Measurements from ENCODE around the gene FILIP1L. TPM values are rescaled to one million over a fixed set of nuclear protein-coding genes. Genes with fewer than 3 reads are reported as not detected.
A peak's percentile ranks its signal among the peaks of the same experiment; 100 is the strongest.

The FILIP1L gene
- total and polyA plus RNA-seq, 4 donors: 4.8 to 18.7 (median 6.7) TPM

DNA sequence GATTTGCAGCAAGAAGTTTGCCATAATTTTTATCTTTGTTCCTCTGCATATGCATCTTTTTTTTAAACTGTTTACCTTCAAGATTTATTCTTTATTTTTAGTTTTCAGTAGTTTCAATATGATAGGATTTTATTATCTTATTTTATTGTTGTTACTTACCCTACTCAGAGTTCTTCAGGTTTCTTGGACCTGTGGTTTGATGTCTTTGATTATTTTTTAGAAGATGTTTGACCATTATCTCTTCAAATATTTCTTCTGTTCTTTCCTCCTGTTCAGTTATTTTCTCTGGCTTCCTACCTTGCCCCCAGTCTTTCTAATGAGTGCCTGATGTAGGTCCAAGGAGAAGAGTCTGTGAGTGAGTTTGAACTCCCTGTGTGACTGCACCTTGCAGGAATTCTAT lies 137.7 kb downstream of the FILIP1L start:
- Histone ChIP-seq H3K4me1 (ENCODE audit: control insufficient read depth, insufficient read depth, low read length) (no peaks in the 10 kb centered on the region), H3K36me3 (ENCODE audit: control insufficient read depth, insufficient read depth, low read length) (no peaks in the 10 kb centered on the region), H3K9me3 (ENCODE audit: control insufficient read depth, insufficient read depth, low read length) (peaks cover 1% of the 10 kb centered on the region), H3K27me3 (ENCODE audit: control insufficient read depth, insufficient read depth, low read length) (no peaks in the 10 kb centered on the region), H3K27ac (ENCODE audit: low read depth, low read length) (no peak overlapping the region), H3K4me3 (ENCODE audit: low read depth, low read length) (no peak overlapping the region)
- DNase-seq (ENCODE audit: low read depth in 4 of 6, low spot score in 6 of 6): no peak

DNA sequence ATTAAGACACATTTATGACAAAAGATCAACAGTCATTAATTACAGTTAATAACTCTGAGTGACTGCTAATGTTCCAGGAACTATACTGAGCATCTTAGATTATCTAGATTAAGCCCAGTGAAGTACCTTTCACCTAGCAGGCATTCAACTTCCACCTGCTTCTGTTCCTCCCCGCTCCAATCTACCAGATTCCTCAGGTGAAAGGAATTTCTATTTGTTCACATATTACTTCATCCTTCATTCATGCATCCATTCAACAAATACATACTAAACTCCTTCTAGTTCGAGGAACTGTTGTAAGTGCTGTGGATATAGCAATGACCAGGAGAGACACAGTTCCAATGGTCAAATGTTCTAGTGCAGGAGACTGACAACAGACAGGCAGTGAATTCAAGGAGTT lies 139.3 kb downstream of the FILIP1L start:
- H3K27ac ChIP-seq (ENCODE audit: low read depth, low read length): no peak overlapping the region
- peaks cover 1% of the 10 kb centered on the region for H3K9me3 ChIP-seq (ENCODE audit: control insufficient read depth, insufficient read depth, low read length)
- no peaks in the 10 kb centered on the region for H3K4me1 ChIP-seq (ENCODE audit: control insufficient read depth, insufficient read depth, low read length)
- no peak overlapping the region for H3K4me3 ChIP-seq (ENCODE audit: low read depth, low read length)
- no peak for DNase-seq (ENCODE audit: low read depth in 4 of 6, low spot score in 6 of 6)
- H3K27me3 ChIP-seq (ENCODE audit: control insufficient read depth, insufficient read depth, low read length): no peaks in the 10 kb centered on the region
- no peaks in the 10 kb centered on the region for H3K36me3 ChIP-seq (ENCODE audit: control insufficient read depth, insufficient read depth, low read length)
- WGBS (ENCODE audit: insufficient coverage): no CpG with 5 or more reads among the region's 2 CpGs

DNA sequence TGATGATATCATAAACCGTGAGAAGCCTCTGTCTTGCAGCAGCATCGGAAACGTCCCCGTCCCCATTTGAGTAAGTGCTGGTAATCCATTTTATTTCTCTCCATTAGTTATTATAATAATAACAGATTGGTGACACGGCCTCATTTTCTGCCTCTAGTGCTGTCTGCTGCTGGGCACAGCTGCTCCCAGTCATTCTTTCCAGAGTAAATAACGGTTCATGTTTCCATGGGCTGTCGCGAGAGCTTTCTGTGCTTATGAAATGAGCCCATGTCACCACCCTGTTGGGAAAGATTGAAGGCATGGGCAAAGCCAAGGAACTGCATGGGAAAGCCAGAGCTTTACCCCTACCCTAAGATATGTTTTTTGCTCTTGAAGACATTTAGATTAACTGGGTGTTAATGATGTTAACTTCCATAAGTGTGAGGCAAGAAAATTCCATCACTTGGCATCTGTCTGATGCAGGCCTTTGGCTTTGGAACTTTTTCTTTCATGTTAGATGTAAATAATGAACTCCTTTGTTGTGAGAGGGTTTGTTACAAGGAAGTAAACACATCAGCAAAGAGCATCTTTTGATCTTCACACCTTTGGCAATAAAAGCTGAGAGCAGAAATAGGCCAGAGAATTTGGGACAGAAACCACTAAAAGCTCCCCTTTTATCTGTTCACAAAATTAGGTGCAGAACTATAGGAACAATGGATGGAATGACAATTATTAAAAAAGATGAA lies 141.8 kb downstream of the FILIP1L start:
- Histone ChIP-seq H3K27me3 (ENCODE audit: control insufficient read depth, insufficient read depth, low read length) (no peaks in the 10 kb centered on the region), H3K4me3 (ENCODE audit: low read depth, low read length) (no peak overlapping the region), H3K36me3 (ENCODE audit: control insufficient read depth, insufficient read depth, low read length) (no peaks in the 10 kb centered on the region), H3K4me1 (ENCODE audit: control insufficient read depth, insufficient read depth, low read length) (no peaks in the 10 kb centered on the region), H3K9me3 (ENCODE audit: control insufficient read depth, insufficient read depth, low read length) (peaks cover 1% of the 10 kb centered on the region), H3K27ac (ENCODE audit: low read depth, low read length) (no peak overlapping the region)
- DNase-seq (ENCODE audit: low read depth in 4 of 6, low spot score in 6 of 6): peak in 1 of 6 donors; percentile 49
- no CpG with 5 or more reads among the region's 8 CpGs for WGBS (ENCODE audit: insufficient coverage)

DNA sequence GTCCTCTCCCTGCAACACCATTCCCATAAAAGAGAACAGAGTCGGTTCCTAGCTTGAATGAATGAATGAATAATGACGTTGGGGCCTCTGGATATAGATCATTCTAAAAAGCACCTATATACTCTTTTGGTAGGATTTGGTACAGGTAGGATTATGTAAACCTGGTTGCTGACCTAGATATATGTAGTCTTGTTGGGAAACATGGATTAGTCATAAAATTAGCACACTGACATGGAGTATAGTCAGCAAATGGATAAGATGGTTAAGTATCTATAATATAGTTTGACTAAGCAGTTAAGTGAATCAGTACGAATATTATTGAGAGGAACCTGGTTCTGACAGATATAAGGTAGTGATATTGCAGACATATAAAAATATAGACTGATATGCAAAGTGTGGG lies 142.5 kb downstream of the FILIP1L start:
- H3K27me3 ChIP-seq (ENCODE audit: control insufficient read depth, insufficient read depth, low read length): no peaks in the 10 kb centered on the region
- WGBS (ENCODE audit: insufficient coverage): 83% methylated on average over 1 of the region's 3 CpGs
- no peak for DNase-seq (ENCODE audit: low read depth in 4 of 6, low spot score in 6 of 6)
- no peaks in the 10 kb centered on the region for H3K4me1 ChIP-seq (ENCODE audit: control insufficient read depth, insufficient read depth, low read length)
- H3K36me3 ChIP-seq (ENCODE audit: control insufficient read depth, insufficient read depth, low read length): no peaks in the 10 kb centered on the region
- H3K27ac ChIP-seq (ENCODE audit: low read depth, low read length): no peak overlapping the region
- no peak overlapping the region for H3K4me3 ChIP-seq (ENCODE audit: low read depth, low read length)
- H3K9me3 ChIP-seq (ENCODE audit: control insufficient read depth, insufficient read depth, low read length): peaks cover 1% of the 10 kb centered on the region

DNA sequence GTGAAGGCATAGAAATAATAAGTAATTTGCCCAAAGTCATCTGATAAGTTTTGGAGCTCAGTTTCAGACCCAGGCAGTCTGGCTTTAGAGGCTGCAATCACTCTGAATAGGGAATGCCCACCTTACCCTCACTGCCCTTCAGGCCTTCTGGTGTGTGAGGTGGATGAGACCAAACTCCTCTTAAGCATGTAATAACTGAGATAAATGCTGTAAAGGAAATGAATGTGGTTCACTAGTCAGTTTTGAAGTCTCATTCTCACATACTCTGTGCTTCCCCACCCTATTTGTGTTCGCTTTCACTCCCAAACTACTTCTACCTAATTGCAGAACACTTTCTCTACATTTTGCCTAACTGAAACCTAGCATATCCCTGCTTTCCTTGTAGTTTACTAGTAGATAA lies 144.1 kb downstream of the FILIP1L start:
- Histone ChIP-seq H3K27me3 (ENCODE audit: control insufficient read depth, insufficient read depth, low read length) (no peaks in the 10 kb centered on the region), H3K36me3 (ENCODE audit: control insufficient read depth, insufficient read depth, low read length) (no peaks in the 10 kb centered on the region), H3K4me3 (ENCODE audit: low read depth, low read length) (no peak overlapping the region), H3K4me1 (ENCODE audit: control insufficient read depth, insufficient read depth, low read length) (no peaks in the 10 kb centered on the region), H3K9me3 (ENCODE audit: control insufficient read depth, insufficient read depth, low read length) (no peaks in the 10 kb centered on the region), H3K27ac (ENCODE audit: low read depth, low read length) (no peak overlapping the region)
- no peak for DNase-seq (ENCODE audit: low read depth in 4 of 6, low spot score in 6 of 6)
- no CpG with 5 or more reads among the region's 1 CpG for WGBS (ENCODE audit: insufficient coverage)

DNA sequence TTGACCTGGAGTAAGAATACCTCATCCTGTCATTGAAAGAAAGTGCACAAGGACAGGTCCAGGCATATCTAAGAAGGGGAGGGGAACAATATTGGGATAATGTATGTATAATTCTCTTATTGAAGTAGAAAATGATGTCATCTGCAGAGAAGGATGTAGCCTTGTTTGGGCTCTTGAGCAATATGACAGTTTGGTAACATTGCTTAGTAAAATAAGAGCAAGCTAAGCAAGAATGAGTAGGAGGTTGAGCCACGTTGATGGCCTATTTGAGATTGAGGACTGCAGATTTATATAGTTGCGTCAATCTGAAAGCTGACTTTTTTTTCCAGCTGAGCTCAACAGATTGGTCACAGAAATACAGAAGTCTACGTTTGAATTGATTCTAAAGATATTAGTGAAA lies 145.2 kb downstream of the FILIP1L start:
- DNase-seq (ENCODE audit: low read depth in 4 of 6, low spot score in 6 of 6): no peak
- no peak overlapping the region for H3K4me3 ChIP-seq (ENCODE audit: low read depth, low read length)
- 63% methylated on average over 3 of the region's 3 CpGs for WGBS (ENCODE audit: insufficient coverage)
- no peaks in the 10 kb centered on the region for H3K4me1 ChIP-seq (ENCODE audit: control insufficient read depth, insufficient read depth, low read length)
- H3K36me3 ChIP-seq (ENCODE audit: control insufficient read depth, insufficient read depth, low read length): no peaks in the 10 kb centered on the region
- H3K27me3 ChIP-seq (ENCODE audit: control insufficient read depth, insufficient read depth, low read length): no peaks in the 10 kb centered on the region
- H3K27ac ChIP-seq (ENCODE audit: low read depth, low read length): no peak overlapping the region
- no peaks in the 10 kb centered on the region for H3K9me3 ChIP-seq (ENCODE audit: control insufficient read depth, insufficient read depth, low read length)

DNA sequence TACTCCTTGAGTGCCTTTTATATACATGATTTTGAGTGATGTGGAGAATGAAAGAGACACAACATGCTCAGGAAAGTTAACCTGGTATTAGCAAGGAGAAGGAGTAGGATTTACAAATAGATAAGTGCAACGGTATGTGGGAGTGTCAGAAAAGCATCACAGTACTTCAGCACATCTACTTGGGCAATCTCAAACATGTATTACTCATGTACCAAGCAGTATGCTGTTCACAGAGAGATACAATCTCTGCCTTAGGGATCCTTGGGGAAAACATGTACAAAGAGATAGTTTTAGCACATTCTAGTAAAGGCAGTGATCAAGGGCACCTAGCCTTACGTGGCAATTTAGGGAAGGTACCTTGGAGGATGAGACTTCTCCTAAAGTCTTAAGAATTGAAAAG lies 146.5 kb downstream of the FILIP1L start:
- no peak overlapping the region for H3K27ac ChIP-seq (ENCODE audit: low read depth, low read length)
- no peak for DNase-seq (ENCODE audit: low read depth in 4 of 6, low spot score in 6 of 6)
- 100% methylated on average over 1 of the region's 2 CpGs for WGBS (ENCODE audit: insufficient coverage)

DNA sequence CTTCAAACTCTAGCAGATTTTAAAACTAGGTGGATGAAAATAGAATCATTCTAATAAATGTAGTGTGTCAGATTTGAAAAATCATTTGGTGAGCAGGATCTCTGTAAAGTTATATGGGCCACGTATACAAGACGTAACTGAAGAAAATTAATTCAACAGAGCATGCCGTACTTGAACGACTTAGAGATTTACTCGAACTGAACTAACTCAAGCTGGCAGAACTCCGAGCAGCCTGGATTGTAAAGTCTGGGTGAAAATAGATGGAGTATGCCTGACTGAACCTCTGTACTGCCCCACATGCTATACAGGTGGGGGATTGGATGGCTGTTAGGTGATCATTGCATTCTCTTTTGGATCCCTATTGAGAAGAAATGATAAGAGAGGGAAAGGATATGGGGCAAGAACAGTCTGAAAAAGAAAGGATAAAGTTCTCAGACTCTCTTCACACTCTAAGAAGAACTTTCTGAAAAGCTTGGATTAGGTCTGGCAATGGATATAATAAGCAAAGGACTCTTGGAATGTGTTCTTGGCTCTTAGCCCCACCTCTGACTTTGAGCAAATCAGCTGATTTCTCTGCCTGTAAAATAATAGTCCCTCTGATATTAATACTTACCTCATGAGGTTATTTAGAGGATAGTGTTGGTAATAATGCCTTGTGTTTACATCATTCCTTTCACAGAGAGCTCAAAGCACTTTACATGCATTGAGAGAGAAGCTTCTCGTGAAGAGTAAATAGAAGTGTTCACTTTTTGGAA lies 147.5 kb downstream of the FILIP1L start:
- Histone ChIP-seq H3K36me3 (ENCODE audit: control insufficient read depth, insufficient read depth, low read length) (no peaks in the 10 kb centered on the region), H3K4me1 (ENCODE audit: control insufficient read depth, insufficient read depth, low read length) (no peaks in the 10 kb centered on the region), H3K27ac (ENCODE audit: low read depth, low read length) (no peak overlapping the region), H3K27me3 (ENCODE audit: control insufficient read depth, insufficient read depth, low read length) (no peaks in the 10 kb centered on the region), H3K4me3 (ENCODE audit: low read depth, low read length) (no peak overlapping the region), H3K9me3 (ENCODE audit: control insufficient read depth, insufficient read depth, low read length) (no peaks in the 10 kb centered on the region)
- WGBS (ENCODE audit: insufficient coverage): 97% methylated on average over 6 of the region's 7 CpGs
- no peak for DNase-seq (ENCODE audit: low read depth in 4 of 6, low spot score in 6 of 6)

More for the DNA sequence above, 146.5 kb downstream of the FILIP1L start:
- H3K4me1 ChIP-seq (ENCODE audit: control insufficient read depth, insufficient read depth, low read length): no peaks in the 10 kb centered on the region
- no peak overlapping the region for H3K4me3 ChIP-seq (ENCODE audit: low read depth, low read length)
- H3K36me3 ChIP-seq (ENCODE audit: control insufficient read depth, insufficient read depth, low read length): no peaks in the 10 kb centered on the region
- H3K27me3 ChIP-seq (ENCODE audit: control insufficient read depth, insufficient read depth, low read length): no peaks in the 10 kb centered on the region
- H3K9me3 ChIP-seq (ENCODE audit: control insufficient read depth, insufficient read depth, low read length): no peaks in the 10 kb centered on the region

DNA sequence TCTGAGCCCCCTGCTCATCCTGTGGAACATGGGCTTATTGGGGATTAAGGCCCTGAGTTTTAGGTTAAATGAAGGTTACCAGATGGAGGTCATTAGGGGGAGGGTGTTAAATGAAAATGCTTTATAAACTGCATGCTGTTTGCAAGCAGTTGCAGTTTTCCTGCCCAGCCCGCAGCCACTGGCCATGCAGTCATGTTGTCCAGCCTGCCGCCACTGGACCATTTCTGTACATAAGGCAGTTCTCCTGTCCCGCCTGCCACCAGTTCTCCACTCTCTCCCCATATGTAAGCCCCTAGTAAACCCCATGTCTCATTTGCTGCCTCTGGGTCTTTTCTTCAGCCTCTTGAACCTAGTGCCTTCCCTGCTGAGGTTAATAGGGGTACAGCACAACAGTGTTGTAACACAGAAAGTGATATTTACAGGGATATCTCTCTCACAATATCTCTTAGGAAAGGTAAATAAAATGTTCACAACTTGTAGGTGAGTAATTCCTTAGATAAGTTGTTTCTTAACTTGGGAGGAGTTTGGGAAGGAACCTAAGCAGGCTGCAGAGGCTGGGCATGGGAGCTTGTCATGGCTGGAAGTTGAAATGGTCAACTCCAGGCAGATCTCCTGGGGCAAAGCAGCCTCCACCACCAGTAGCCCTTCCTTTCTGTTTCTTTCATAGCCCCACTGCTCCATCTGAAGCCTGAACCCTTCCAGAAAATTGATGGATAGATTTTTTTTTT lies 148.5 kb downstream of the FILIP1L start:
- H3K27ac ChIP-seq (ENCODE audit: low read depth, low read length): no peak overlapping the region
- H3K27me3 ChIP-seq (ENCODE audit: control insufficient read depth, insufficient read depth, low read length): no peaks in the 10 kb centered on the region
- no peak for DNase-seq (ENCODE audit: low read depth in 4 of 6, low spot score in 6 of 6)
- no peak overlapping the region for H3K4me3 ChIP-seq (ENCODE audit: low read depth, low read length)
- no peaks in the 10 kb centered on the region for H3K9me3 ChIP-seq (ENCODE audit: control insufficient read depth, insufficient read depth, low read length)
- 97% methylated on average over 3 of the region's 3 CpGs for WGBS (ENCODE audit: insufficient coverage)
- H3K36me3 ChIP-seq (ENCODE audit: control insufficient read depth, insufficient read depth, low read length): no peaks in the 10 kb centered on the region
- no peaks in the 10 kb centered on the region for H3K4me1 ChIP-seq (ENCODE audit: control insufficient read depth, insufficient read depth, low read length)
